NCI-H1105 treated with DMSO at 0.1 percent for 48 hours (cell line): ENCODE results near the gene NUDC.
A peak's percentile ranks its signal among the peaks of the same experiment; 100 is the strongest.
"Not testable (repeated sequence)": the region's sequence is repeated elsewhere in the genome, so short reads cannot be mapped to it uniquely, and the experiment has no call there.

ENCODE experiments used
- DNase-seq: peaks from one replicate; lab custom pipeline; 2025; lab: John Stamatoyannopoulos, UW

Gene NUDC

DNA sequence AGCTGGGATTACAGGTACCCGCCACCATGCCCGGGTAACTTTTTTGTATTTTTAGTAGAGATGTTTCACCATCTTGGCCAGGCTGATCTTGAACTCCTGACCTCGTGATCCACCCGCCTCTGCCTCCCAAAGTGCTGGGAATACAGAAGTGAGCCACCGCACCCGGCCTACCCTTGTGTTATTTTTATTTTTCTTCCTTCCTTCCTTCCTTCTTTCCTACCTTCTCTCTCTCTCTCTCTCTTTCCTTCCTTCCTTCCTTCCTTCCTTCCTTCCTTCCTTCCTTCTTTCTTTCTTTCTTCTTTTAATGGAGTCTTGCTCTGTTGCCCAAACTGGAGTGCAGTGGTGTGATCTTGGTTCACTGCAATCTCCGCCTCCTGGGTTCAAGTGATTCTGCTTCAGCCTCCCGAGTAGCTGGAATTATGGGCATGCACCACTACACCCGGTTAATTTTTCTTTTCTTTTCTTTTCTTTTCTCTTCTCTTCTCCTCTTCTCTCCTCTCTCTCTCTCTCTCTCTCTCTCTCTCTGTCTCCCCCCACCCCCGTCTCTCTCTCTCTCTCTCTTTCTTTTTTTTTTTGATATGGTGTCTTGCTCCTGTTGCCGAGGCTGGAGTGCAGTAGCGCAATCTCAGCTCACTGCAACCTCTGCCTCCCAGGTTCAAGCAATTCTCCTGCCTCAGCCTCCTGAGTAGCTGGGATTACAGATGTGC, 68.0 kb downstream of the NUDC start:
- DNase-seq: not testable (repeated sequence)

GRCh38 chr1:26991310-26992116, 70.0 kb downstream of the NUDC start:
- no peak for DNase-seq

DNA sequence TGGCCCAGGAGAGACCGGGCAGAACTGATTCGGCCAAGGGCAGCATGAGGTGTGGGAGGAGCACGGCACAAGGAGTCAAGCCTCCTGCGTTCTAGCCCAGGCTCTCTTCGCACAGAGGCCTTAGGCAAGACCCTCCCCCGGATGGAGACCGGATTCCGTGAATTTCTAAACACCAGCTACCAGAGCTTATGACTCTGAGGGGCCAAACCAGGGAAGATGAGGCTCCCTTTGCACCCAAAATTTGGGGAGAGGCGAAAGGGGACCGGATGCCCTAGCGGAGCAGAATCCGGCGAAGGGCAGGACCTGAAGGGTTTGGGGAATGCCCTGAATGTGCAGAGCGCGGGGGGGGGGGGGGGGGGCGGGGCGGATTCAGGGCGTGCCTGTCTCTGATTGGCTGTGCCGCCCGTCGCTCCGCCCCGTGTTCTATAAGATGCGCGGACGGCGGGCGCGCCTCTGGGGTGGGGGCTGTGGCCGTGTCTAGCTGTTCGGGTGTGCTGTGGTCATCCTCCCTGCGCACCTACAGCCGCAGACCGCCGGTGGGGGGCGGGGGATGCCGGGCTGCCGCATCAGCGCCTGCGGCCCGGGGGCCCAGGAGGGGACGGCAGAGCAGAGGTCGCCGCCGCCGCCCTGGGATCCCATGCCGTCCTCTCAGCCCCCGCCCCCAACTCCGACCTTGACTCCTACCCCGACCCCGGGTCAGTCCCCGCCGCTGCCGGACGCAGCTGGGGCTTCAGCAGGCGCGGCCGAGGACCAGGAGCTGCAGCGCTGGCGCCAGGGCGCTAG, 71.9 kb downstream of the NUDC start, which contains the start of gene TRNP1:
TRNP1 (plus strand) TSS at position 456 of the 783 bp plus-strand sequence; CDS start at position 551, 95 bp downstream.
- peak; percentile 72 for DNase-seq

GRCh38 chr1:26994020-26994786, 72.7 kb downstream of the NUDC start:
- DNase-seq: peak; percentile 46

DNA sequence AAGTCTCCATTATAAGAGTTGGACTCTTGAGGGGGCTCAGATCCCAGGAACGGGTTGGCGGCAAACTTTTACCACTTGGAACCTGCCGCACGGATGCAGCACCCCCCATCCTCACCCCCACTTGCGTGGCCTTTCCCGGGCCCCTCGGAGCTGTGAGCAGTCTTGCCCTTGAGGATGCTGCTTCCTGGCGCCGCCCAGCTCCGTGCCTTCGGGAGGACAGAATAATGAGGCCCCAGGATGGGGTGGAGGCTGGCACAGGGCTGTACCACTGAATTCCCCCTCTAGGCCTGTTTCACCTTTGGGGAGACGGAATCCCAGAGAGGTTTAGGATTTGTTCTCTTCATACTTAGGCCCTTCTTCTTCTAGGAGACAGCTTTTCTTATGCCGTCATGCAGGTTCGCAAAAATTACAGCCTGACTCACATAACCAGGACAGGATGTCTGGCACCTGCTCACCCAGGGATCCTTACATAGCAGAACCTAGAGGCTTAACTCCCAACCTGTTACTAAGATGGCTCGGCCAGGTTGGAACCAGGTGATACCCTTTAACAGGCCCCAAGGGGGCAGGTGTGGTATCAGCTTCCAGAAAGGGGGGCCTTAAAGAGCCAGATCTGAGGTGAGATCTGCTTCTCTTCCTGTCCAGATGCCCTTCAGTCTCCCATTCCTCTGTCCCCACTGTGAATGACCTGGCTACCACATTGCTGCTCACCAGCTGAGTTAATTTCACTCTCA, 73.4 kb downstream of the NUDC start:
- no peak for DNase-seq

DNA sequence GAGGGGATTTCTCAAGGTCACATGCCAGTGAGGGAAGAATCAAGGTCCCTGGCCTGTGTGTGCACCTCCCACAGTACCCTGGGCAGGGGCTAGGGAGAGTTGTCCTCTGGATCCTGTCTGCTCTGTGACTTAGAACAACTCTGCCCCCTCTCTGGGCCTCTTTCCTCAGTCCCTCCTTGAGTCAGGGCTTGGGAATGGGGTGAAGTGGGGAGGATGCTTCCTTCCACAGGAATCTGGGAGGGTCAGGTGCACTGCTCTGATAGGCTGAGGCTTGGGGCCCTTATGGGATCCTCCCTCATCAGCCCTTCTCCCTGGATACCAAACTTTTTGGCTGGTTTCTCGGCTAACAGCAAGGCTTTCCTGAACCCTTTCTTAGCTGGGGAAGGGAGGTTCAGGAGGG, 74.5 kb downstream of the NUDC start:
- no peak for DNase-seq
